ENCODE data around the gene DUSP6.

GRCh38 chr12:89382328-89382727 is 30.0 kb upstream of the DUSP6 start:
- TF ChIP-seq MAX (IDR thresholded peaks at IDR 0.05) (no peak), RAD21 (IDR thresholded peaks at IDR 0.05; ENCODE audit: low read depth) (no peak), YY1 (IDR thresholded peaks at IDR 0.05; ENCODE audit: low read depth) (no peak), EP300 (IDR thresholded peaks at IDR 0.05; ENCODE audit: borderline replicate concordance) (no peak), TEAD4 (IDR thresholded peaks at IDR 0.05) (no peak), CEBPB (IDR thresholded peaks at IDR 0.05) (no peak), TAF1 (IDR thresholded peaks at IDR 0.05; ENCODE audit: low read depth) (no peak)
